H1 (cell line): ENCODE measurements around the gene SYT13. TPM values are rescaled to one million over a fixed set of nuclear protein-coding genes. Genes with fewer than 3 reads are reported as not detected.

Source experiments
- FOSL1 ChIP-seq: IDR thresholded peaks from 2 replicates; pipeline ENCODE4 v1.6.1; 2011; ENCODE audit warnings: mild to moderate bottlenecking, low read depth, low read length, moderate library complexity; ENCODE audit not compliant: insufficient read depth
- POLR2AphosphoS5 ChIP-seq: IDR thresholded peaks from 2 replicates; pipeline ENCODE4 v1.6.1; 2011; ENCODE audit warnings: low read depth, low read length
- TAF7 ChIP-seq: optimal IDR thresholded peaks from 2 replicates; pipeline ENCODE3; 2011; ENCODE audit warnings: low read depth, mild to moderate bottlenecking, inconsistent platforms, low read length, moderate library complexity, borderline replicate concordance
- polyA plus RNA-seq, 7 experiments: library from polyadenylated mRNA; depleted of rRNA in 3 of 7; stranded (reverse) in 5 of 7; unstranded in 2 of 7; fragments of >200 nt in 5 of 7; fragments of 200-250 nt in 2 of 7; gene quantifications; 1 replicate in 5 of 7; 2 replicates in 1 of 7; 4 replicates in 1 of 7; pipeline versions ENCODE4 v1.2.1 to v1.2.3, GENCODE V29; 2011 to 2013; ENCODE audit warnings: missing spikeins in 2 of 7, mixed read lengths in 2 of 7
- total RNA-seq: library from RNA; stranded (reverse); fragmentation: NEBNext Ultra II Directional; extraction: Animal tissue kit (Norgen Biotek cat#: 25700); gene quantifications from 2 replicates; pipeline ENCODE4 v1.2.1, GENCODE V29; 2021

Gene SYT13
- total and polyA plus RNA-seq, 2 of the 8 experiments (the other 6 are each of a cell fraction or from before 2014, with no cell fraction given) = 4.8 to 13.2 TPM

DNA sequence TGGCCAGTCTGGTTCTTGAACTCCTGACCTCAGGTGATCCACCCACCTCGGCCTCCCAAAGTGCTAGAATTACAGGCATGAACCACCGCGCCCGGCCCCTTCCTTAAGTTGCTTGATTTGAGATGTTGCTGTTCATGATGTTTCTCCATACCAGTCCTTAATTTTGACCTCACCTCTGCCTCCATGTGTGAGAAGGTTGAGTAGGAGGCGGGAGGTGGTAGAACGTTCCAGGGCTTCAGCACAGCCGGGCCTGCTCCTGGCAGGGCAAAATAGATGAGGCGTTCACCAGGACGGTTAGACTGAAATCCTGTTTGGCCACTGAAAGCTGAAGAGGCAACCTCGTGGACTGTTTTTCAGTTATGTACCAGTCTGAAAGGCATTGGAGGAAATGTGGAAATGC lies 48.3 kb upstream of the SYT13 start (continued):
- TF ChIP-seq TAF7 = no peak
- no peak for TF ChIP-seq FOSL1
- TF ChIP-seq POLR2AphosphoS5 = no peak
